Ovary (tissue), 3 donors: ENCODE data around the gene MBNL2.

Source experiments
- CTCF ChIP-seq, 3 donors: fragments of 450-650 bp in 2 of 3; fragments of 200-600 bp in 1 of 3; IDR thresholded peaks; one replicate each; pipeline versions ENCODE4 v1.5.1 to v1.8.0; 2016 to 2022; ENCODE audit warnings: antibody characterized with exemption in 3 of 3, mild to moderate bottlenecking in 1 of 3
- EP300 ChIP-seq: sonication (generic); formaldehyde crosslinking; IDR thresholded peaks from one replicate; pipeline ENCODE4 v1.6.1; 2017; ENCODE audit warnings: antibody characterized with exemption
- POLR2A ChIP-seq: fragments of 450-650 bp; IDR thresholded peaks from one replicate; pipeline ENCODE4 v1.6.1; 2017; ENCODE audit warnings: antibody characterized with exemption, mild to moderate bottlenecking, moderate library complexity
- donor health status: DM: no; HTN: no; CAD: no.

- TF ChIP-seq POLR2A: no peak
- no peak for TF ChIP-seq CTCF (IDR thresholded peaks at IDR 0.05)
- TF ChIP-seq EP300: no peak
Measured at GRCh38 chr13:97274829-97275649, 52.9 kb downstream of the MBNL2 start.
